Measurements from ENCODE around the gene FAM50B.

Gene FAM50B

DNA sequence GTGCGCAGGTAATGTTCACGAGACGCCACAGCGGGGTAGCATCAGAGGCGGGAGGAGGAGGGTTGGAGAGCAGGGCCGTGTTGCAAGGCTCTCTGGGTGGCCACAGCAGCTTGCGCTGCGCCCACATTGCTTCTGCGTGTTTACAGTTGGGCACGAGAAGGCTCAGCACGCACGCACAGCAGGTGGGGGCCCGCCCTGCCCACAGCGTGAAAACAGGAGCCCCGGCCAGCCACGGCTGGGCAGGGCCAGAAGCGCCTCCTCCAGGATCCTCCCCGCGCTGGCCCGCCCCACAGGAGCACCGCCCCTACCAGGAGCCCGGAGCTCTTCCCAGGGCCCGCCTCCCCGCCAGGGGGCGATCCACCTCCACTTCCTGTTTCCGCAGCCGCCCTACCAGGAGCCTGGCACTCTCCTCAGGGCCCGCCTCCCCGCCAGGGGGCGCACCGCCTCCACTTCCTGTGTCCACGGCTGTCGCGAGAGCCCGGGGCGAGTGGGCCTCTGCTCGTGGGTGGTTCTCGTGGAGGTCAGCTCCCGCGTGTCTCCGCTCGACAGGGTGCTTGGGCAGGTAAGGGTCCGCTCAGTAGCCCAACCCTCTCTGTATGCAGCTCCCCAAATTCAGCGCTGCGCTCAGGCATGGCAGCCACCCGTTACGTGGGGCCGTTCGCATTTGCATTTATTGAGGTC is at the start of gene FAM50B:
TSS of gene FAM50B (plus strand) at position 449 of the 681 bp plus-strand sequence. CDS start 439 bp downstream, outside the sequence.
- FAIRE-seq: no peak

DNA sequence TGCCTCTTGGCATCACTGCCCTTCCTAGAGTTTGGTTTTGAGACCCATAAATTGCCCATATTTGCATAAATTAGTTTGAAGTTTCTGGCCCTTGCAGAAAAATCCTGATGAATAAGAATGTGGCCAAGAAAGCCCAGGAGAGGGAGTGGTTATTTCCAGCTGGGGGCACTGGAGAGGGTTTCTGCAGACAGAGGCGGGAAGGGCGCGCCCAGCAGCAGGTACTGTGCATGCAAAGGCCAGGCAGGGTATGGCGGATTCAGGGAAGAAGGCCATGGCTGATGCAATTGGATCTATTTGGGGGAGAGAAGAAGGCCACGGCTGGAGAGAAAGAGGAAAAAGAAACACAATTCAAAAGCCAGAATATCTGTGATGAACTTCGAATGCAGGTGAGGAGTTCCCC is 49.5 kb upstream of the FAM50B start:
- no peak for FAIRE-seq

- FAIRE-seq: no peak
These were observed 48.2 kb upstream of the FAM50B start for GRCh38 chr6:3800850-3801591.

GRCh38 chr6:3801960-3802359 is 47.2 kb upstream of the FAM50B start:
- FAIRE-seq: no peak

DNA sequence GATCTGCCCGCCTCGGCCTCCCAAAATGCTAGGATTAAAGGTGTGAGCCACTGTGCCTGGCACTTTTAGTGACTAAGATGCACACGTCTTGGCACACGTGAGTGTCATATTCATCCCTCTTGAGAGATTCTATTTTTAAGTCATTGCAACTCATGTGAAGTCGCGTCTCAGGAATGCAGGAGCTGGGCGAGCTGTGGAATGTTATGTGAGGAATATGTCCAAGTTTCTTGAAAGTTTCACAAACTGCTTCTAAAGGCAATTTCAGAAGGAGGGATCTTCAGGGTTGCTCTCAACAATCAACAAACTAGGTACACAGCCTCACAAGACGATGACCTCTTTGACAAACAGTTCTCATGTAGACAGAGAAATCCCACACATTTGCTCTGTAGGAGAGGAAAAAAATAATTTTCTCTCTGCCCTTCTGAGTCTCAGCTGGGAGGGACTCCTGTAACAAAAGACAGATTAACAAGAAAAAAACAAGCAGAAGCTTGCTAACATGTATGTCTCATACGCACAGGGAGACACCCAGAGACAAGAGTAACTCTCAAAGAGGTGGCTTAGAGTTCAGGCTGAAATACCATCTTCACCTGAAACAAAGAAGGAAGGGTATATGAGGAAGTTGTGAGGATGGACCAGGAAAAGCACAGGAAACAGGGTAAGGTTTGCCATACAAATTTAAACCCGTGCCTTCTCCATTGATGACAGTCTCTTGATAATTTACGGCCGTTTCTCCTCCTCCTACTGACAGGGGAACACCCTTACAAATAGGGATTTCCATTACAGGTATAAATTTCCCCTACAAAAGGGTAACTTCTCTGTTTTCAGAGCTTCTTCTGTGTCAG is 45.3 kb upstream of the FAM50B start:
- peak; percentile 46 for FAIRE-seq

DNA sequence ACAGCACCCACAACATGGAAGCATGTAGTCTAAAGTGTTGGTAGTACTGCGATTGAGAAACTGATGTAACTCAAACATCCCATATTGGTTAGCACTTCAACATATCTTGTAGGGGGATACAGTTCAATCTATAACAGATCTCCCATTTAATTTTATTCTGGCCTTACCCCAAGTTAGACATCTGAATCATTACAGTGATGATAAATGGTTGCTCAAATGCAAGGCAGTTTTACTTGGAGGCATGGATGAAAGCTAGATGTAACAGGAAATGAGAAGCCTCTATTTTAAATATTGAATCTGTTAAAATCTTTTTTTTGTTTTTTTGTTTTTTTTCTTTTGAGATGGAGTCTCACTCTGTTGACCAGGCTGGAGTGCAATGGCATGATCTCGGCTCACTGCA is 44.2 kb upstream of the FAM50B start:
- FAIRE-seq: no peak

DNA sequence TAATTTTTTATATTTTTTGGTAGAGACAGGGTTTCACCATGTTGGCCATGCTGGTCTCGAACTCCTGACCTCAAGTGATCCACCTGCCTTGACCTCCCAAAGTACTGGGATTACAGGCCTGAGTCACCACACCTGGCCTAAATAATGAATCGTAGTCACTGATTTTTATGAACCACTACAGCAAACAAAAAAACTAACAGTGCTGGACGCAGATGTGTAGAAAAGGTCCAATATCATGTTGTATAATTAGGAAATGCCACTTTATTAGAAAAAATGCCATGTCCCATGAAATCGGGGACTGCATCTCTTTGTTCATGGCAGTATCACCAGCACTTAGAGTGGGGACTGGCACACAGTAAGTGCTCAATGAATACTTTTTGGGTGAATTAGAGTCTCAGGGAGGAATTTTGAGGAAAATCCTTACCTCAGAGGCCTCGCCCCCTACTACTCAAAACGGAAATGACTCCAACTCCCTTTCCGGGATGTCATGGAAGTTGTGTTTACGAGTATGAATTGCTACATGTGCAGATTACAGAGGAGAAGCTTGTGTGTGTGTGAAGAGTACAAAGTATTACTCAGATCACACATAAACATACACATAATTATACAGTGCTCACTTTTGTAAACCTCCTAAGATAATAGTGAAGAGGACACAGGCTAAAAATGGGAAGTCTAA is 43.6 kb upstream of the FAM50B start:
- no peak for FAIRE-seq

DNA sequence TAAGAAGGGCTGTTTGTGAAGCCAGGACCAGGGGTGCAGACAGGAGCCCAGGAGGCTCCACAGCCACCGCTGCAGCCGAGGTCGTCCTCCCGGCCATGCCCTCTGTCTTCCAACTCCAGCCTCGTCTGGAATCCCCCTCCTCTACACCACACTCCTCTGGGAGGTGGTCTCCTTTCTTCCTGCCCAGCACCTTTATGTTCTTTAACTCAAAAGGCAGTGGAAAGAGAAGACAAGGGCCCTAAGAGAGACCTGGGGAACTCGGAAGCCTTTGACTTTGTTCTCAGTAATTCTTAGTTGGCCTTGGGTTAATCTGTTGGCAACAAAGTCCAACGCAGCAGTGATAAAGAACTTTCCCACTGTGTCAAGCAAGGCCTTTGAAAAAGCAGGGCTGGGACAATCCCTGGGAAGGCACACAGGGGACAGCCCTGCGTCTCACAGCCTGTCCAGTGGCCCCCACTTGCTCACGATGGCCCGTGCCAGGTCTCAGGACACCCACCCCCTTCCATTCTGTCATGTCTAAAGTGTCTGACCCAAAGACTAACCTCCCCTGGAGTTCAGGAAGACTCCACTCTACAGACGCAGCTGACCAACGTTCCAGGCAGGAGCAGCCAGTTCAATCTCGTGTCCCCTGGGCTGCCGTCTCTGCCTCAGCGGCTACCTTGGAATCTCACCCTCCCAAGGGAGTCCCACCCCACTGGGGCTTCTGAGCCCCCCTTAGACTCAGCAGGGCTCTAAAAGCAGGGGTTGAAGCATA is 42.8 kb upstream of the FAM50B start:
- FAIRE-seq: no peak

DNA sequence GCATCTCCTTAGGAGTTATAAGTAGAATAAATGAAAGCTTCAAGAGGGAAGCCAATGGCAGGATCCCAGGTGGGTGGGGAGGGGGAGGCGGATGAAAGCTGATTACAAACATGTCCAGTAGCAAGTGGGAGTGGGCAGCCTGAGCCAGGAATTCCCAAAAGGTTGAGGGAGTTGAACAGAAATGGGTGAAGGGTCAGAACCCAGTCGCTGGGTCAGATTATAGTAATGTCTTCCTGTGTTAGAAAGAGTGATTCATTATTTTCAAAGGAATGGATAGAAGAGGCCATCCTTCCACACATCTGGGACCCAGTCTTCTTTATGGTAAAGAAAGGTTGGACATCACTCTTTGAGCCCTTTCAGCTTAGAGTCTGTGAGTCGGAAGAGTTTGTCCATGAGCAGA is 41.0 kb upstream of the FAM50B start:
- no peak for FAIRE-seq

GRCh38 chr6:3808759-3809514 is 40.2 kb upstream of the FAM50B start:
- FAIRE-seq: no peak

DNA sequence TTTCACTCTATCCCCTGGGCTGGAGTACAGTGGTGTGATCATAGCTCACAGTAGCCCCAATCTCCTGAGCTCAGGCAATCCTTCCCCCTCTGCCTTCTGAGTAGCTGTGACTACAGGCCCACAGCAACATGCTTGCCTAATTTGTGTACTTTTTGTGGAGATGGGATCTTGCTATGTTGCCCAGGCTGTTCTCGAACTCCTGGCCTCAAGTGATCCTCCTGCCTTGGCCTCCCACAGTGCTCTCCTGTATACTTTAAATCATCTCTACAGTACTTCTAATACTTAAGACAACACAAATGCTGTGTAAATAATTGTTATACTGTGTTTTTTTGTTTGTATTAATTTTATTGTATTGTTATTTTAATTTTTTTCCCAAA is 39.7 kb upstream of the FAM50B start:
- no peak for FAIRE-seq

DNA sequence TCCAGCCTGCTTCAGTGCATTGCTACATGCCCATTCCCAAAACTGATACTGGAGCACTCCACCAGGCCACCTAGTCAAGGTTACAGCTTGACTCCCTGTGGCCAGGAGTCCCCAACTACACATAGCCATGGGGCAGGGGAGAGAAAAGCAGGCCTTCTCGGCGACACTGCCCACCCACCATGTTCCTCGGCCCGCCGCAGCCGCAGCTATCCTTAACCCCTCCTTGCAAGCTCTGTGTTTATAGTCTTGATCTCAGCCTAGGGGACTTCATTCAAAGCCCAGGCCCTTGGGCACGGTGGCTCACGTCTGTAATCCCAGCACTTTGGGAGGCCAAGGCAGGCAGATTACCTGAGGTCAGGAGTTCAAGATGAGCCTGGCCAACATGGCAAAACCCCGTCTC is 39.2 kb upstream of the FAM50B start:
- FAIRE-seq: no peak

- FAIRE-seq: no peak
These were observed 38.0 kb upstream of the FAM50B start for GRCh38 chr6:3811191-3811590.

- FAIRE-seq: no peak
These were observed 36.6 kb upstream of the FAM50B start for GRCh38 chr6:3812596-3812995.

GRCh38 chr6:3813150-3813780 is 35.9 kb upstream of the FAM50B start:
- FAIRE-seq: no peak

DNA sequence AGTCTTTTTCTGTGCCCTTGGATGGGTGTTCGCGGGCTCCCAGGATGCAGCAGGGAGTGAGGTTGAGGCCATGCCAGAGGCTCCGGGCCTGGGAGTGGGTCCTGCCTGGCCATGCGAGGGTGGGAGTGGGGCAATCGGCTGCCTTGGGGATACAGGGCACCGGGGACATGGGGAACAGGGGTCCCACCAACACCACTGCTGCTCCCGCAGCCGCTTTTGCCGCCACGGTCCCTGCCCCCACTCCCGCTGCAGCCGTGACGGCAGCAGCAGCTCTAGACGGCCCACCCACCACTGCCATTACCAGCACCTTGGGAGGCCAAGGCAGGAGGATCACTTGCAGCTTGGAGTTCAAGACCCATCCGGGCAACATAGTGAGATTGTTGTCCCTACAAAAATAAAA is 35.3 kb upstream of the FAM50B start:
- no peak for FAIRE-seq

- FAIRE-seq: no peak
These were observed 34.6 kb upstream of the FAM50B start for GRCh38 chr6:3814539-3814938.

- FAIRE-seq: no peak
These were observed 32.9 kb upstream of the FAM50B start for GRCh38 chr6:3816251-3816650.

DNA sequence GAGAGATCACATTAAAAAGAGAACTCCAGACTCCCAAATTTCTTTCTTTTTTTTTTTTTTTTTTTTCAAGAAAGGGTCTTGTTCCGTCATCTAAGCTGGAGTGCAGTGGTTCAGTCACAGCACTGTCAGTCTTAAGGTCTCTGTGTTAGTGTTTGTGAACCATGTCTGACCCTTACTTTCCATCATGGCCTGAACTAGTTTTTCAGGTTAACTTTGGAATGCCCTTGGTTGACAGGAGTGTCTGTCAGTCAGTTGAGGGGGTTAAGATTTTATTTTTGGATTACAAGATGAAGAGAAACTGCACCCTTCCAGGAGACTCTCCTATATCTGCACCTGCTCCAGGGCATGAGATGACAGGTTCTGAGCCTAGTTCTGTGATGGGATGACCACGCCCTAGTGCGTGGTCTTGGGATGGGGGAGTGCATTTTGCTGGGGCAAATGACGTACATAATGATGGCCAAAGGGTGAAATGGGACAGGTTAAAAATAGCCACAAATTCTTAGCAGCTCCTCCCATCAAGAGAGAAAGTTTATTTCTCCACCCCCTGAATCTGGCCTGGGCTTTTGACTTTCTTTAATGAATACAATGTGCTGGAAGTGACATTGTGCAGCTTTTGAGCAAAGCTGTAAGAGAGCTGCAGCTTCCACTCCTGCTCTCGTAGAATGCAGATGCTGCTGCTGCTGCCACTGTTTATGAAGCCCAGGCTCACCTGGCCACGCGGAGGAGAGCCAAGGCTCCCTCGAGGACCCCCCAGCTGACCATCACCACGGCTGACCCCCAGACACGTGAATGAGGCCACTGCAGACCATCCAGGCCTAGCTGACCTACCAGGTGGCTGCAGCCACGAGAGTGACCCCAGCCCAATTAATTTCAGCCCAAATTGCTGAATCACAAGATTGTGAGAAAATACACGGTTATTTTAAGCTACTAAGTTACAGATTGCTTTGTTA is 29.7 kb upstream of the FAM50B start:
- no peak for FAIRE-seq

GRCh38 chr6:3820563-3820962 is 28.6 kb upstream of the FAM50B start:
- no peak for FAIRE-seq

All from endometrium (tissue), 2 donors.